Ovary (tissue), 3 donors: ENCODE measurements around the gene ZNF385A.

Source experiments
- EP300 ChIP-seq: sonication (generic); formaldehyde crosslinking; IDR thresholded peaks from one replicate; pipeline ENCODE4 v1.6.1; 2017; ENCODE audit warnings: antibody characterized with exemption
- TF ChIP-seq, protein P1 (sequence below), 3 donors: fragments of 450-650 bp in 2 of 3; fragments of 200-600 bp in 1 of 3; IDR thresholded peaks; one replicate each; pipeline versions ENCODE4 v1.5.1 to v1.8.0; 2016 to 2022; ENCODE audit warnings: antibody characterized with exemption in 3 of 3, mild to moderate bottlenecking in 1 of 3
- donor health status: DM: no; HTN: no; CAD: no.

DNA sequence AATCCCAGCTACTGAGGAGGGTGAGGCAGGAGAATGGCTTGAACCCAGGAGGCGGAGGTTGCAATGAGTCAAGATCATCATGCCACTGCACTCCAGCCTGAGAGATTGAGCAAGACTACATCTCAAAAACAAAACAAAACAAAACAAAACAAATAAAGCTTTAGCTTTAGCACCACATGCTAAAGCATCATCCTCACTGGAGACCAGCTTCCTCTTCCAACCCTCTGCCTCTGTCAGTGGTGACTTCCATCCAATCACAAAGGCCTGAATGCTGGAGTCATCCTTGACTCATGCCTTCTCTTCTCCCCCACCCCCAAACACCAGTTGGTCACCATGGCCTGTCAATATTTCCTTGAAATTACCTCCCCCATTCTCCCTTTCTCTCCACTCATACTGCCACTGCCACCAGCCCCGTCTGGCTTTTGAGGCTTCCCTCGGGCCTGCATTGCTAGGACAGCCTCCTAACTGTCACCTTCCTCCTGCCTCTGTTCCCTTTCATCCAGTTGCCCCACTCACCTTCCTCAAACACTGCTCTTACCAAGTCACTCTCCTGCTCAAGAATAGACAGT, 1.4 kb downstream of the ZNF385A start:
- TF ChIP-seq, protein P1, sequence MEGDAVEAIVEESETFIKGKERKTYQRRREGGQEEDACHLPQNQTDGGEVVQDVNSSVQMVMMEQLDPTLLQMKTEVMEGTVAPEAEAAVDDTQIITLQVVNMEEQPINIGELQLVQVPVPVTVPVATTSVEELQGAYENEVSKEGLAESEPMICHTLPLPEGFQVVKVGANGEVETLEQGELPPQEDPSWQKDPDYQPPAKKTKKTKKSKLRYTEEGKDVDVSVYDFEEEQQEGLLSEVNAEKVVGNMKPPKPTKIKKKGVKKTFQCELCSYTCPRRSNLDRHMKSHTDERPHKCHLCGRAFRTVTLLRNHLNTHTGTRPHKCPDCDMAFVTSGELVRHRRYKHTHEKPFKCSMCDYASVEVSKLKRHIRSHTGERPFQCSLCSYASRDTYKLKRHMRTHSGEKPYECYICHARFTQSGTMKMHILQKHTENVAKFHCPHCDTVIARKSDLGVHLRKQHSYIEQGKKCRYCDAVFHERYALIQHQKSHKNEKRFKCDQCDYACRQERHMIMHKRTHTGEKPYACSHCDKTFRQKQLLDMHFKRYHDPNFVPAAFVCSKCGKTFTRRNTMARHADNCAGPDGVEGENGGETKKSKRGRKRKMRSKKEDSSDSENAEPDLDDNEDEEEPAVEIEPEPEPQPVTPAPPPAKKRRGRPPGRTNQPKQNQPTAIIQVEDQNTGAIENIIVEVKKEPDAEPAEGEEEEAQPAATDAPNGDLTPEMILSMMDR (IDR thresholded peaks at IDR 0.05) = no peak
- TF ChIP-seq EP300 = no peak
